Ammon's horn (tissue), 1 donor: ENCODE data around the gene TBC1D3E.
"Not testable (repeated sequence)": the region's sequence is repeated elsewhere in the genome, so short reads cannot be mapped to it uniquely, and the experiment has no call there.

ENCODE experiments used
- DNase-seq: peaks from one replicate; pipeline ENCODE4 v3.0.0-alpha.2; 2016; ENCODE audit warnings: low spot score

The TBC1D3E gene

GRCh38 chr17:38127651-38128050 lies at the start of gene TBC1D3E:
TSS of gene TBC1D3E (plus strand) at chr17:38127951. CDS start at chr17:38129496, 1,545 bp downstream.
- DNase-seq = not testable (repeated sequence)

DNA sequence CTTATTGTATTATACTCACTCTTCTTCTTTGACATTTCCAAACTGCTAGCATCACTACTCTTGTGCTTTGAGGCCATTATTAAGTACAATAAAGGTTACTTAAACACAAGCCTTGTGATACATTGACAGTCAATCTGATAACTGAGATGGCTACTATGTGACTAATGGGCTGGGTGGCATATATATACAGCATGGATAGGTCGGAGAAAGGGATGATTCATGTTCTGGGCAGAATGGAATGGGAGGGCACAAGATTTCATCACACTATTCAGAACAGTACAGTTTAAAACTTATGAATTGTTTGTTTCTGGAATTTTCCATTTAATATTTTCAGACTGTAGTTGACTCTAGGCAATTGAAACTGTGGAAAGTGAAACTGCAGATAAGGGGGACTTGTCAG lies 40.4 kb upstream of the TBC1D3E start:
- DNase-seq = not testable (repeated sequence)

GRCh38 chr17:38088120-38088519 lies 39.6 kb upstream of the TBC1D3E start:
- DNase-seq = not testable (repeated sequence)

DNA sequence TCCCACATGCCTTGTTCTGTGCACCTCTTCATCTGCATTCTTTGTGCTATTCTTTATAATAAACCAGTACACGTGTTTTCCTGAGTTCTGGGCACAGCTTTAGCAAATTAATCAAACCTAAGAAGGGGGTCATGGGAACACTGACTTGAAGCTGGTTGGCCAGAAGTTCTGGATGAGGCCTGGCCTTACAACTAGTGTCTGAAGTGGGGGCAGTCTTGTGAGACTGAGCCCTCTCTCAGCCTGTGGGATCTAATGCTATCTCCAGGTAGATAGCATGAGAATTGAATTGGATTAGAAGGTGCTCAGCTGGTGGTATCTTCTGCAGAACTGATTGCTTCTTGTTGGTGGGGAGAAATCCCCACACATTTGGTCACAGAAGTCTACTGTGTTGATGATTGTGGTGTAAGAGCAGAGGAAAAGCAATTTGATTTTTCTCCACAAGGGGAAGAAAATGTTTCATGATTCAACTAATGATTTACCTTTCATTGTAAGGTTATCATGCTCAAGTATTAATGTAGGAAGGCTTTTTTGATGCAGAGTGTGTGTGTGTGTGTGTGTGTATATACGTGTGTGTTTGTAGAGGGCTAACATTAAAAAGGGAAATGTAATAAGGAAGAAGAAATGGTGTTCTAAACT lies 33.6 kb upstream of the TBC1D3E start:
- DNase-seq = not testable (repeated sequence)

DNA sequence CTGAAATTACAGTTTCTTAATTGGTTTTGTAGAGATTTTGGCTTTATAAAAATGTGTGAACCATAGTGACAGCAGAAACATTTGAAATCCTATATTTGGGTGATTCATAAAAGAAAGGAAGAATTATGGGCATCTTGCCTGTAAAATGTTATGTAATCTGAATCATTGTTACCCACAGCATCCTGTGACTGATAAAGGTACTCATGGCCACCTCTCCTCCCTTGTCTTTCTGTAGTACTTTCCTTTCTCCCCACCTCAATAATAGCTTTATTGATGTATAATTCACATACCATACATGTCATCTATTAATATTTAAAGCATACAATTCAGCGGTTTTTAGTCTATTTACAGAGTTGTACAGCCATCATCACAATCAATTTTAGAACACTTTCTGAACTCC lies 28.5 kb upstream of the TBC1D3E start:
- not testable (repeated sequence) for DNase-seq

DNA sequence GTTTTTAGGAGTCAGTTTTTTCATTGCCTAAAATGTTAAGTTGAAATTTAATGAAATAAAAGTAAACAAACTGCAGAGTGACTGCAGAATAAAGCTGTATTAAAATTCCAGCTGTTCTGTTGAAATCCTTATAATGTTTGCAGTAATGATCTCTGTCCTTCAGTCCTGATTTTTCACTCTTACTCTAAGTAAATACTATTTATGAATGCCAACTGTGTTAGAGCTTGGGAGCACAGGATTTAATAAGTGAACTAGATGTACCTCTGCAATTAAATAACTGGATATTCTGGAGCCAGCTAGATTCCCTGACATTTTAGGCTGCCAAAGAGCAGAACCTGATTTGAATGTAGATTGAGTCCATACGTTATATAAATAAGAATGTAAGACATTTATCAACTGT lies 7.9 kb upstream of the TBC1D3E start:
- DNase-seq = not testable (repeated sequence)

DNA sequence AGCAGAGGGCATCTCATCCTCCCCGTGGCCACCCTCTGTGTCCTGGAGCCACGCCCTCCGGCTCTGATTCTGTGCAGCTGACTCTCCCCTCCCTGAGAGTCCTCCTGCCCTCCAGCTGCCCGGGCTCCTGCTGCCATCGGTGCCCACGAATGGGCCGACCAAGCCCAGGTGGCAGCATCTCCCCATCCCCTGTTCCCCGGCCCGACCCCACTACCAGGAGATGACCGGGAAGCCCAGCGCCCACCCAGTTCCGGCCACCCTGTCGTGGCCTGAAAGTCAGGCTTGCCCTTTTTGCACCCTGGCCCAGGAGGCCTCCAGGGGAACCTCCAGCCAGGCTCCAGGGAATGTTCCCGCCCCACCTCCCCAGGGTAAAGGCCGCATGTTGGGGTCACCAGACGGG lies 7.1 kb downstream of the TBC1D3E start:
- not testable (repeated sequence) for DNase-seq
